GM12875 (cell line): Measurements from ENCODE around the gene NCOR1.
"Not testable (repeated sequence)": the region's sequence is repeated elsewhere in the genome, so short reads cannot be mapped to it uniquely, and the experiment has no call there.

Experiments
- H3K4me3 ChIP-seq: one replicate; pipeline ENCODE4 v1.5.1; 2011; ENCODE audit warnings: low read depth, low read length, control low read depth
- CTCF ChIP-seq: IDR thresholded peaks from 2 replicates; pipeline ENCODE4 v1.5.1; 2011; ENCODE audit warnings: low read depth, mild to moderate bottlenecking, control low read depth, inconsistent platforms, low read length, moderate library complexity, borderline replicate concordance; ENCODE audit not compliant: insufficient read depth

NCOR1 gene

DNA sequence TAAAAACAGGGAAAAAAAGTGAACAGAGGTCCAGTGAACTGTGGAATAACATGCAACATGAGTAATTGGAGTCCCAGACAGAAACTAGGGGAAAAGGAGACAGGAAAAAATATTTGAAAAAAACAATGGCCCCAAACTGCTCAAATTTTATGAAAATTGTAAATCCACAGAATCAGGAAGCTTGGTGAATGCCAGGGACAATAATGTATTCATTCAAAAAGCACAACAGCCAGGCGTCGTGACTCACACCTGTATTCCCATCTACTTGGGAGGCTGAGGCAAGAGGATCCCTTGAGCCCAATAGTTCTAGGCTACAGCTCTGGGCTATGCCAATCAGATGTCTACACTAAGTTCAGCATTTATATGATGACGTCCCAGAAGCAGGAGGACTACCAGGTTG lies 23.7 kb downstream of the NCOR1 start:
- no peak for TF ChIP-seq CTCF

DNA sequence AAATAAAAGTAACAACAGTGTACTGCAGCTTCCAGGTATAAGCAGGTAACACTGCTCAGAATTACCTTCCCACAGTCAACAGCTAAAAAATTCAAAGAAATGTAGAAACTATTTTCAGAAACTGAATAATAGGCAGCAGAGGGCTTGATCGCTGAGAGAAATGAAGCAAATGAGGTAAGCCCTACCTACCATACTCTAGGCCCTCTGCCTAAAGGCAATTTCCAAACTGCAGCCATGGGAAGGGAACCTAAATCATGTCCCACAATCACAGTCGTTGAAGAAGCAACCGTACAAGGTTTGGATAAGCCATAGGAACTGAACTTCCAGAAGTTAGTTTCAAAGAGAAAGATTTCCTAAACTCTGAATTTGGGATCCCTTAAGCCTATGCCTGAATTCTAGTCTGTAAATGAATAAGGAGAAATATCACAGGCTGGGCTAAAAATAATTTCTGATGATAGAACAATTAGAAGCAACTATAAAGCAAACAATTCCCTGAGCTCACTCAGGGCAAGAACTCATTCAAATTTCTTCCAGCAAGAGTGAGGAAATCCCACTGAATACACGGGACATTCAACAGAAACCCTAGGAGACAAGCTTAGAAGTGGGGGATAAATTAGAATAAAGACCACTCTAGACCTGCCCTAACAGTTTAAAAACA lies 24.5 kb downstream of the NCOR1 start:
- TF ChIP-seq CTCF, result no peak
- no peak overlapping the region for H3K4me3 ChIP-seq

More for the DNA sequence above, 23.7 kb downstream of the NCOR1 start:
- no peak overlapping the region for H3K4me3 ChIP-seq

DNA sequence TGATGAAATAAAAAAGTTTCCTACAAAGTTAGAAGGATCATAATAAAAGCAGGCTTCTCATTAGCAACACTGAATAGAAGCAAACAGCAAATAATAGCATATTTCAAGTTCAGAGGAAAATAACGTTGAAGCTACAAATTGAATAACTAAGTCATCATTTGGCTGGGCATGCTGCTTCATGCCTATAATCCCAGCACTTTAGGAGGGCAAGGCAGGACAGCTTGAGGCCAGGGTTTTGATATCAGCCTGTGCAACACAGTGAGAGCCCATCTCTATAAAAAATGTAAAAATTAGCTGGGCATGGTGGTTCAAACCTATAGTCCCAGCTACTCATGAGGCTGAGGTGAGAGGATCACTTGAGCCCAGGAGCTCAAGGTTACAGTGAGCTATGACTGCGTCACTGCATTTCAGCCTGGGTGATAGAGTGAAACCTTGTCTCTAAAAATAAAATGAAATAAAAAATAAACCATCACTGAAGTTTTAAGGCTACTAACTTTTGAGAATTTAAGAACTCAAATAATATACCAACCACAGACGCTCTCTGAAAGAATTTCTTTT lies 25.5 kb downstream of the NCOR1 start:
- no peak overlapping the region for H3K4me3 ChIP-seq
- no peak for TF ChIP-seq CTCF

GRCh38 chr17:16187642-16188041 lies 27.7 kb downstream of the NCOR1 start:
- no peak overlapping the region for H3K4me3 ChIP-seq
- no peak for TF ChIP-seq CTCF

DNA sequence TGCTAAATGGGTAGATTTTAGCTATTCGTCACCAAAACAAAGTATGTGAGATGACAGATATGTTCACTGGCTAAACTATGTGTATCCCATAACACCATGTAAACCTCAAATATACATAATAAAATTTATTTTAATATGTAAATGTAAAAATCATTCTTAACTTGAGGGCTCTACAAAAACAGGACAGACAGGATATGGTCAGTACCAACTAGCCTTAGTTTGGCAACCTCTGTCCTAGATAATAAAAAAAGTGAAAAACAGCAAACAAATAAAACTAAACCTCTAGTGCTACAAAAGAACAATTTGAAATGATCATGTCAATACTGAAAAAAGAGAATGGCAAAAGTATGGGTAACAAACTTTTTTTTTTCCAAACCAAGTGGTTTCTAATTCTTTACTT lies 33.8 kb downstream of the NCOR1 start:
- H3K4me3 ChIP-seq, result no peak overlapping the region
- TF ChIP-seq CTCF, result no peak

- no peak for TF ChIP-seq CTCF
- no peak overlapping the region for H3K4me3 ChIP-seq
Measured at GRCh38 chr17:16178836-16179235, 36.5 kb downstream of the NCOR1 start.

- TF ChIP-seq CTCF, result no peak
- no peak overlapping the region for H3K4me3 ChIP-seq
Measured at GRCh38 chr17:16171613-16172012, 43.7 kb downstream of the NCOR1 start.

GRCh38 chr17:16166766-16167165 lies 48.6 kb downstream of the NCOR1 start:
- not testable (repeated sequence) for H3K4me3 ChIP-seq
